ENCODE measurements around the gene SLC9C1.

SLC9C1 gene

DNA sequence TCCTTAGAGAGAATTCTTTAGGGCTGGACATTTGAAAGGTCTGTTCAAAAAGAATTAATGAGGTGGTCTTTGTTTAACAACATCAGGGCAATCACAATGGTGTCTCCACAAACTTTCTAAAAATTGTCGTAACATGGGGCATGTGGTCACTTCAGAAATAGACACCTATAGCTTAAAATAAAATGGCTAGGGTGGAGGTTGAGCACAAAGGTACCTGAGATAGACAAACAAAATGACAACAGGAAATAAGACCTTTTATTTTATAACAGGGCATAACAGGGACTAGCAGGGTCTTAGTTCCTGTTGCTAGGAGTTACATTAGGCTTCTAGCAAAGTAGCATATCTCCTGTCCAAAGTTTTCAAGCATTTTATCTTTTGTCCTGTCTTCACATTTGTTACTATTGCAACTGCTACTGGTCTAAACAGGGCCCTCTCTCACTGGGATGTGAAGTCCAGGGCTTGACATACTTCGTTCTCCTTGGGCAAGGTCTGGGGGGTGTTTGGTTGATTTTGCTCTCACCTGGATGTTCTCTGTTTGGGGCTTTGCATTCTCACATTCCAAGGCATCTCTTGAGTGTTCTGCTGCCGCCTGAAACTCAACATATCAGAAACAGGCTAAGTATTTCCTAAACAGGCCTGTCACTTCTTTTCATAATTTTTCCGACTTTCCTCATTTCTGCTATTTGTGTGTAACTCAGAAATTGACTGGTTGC lies 163.9 kb downstream of the SLC9C1 start:
- no peak for DNase-seq

DNA sequence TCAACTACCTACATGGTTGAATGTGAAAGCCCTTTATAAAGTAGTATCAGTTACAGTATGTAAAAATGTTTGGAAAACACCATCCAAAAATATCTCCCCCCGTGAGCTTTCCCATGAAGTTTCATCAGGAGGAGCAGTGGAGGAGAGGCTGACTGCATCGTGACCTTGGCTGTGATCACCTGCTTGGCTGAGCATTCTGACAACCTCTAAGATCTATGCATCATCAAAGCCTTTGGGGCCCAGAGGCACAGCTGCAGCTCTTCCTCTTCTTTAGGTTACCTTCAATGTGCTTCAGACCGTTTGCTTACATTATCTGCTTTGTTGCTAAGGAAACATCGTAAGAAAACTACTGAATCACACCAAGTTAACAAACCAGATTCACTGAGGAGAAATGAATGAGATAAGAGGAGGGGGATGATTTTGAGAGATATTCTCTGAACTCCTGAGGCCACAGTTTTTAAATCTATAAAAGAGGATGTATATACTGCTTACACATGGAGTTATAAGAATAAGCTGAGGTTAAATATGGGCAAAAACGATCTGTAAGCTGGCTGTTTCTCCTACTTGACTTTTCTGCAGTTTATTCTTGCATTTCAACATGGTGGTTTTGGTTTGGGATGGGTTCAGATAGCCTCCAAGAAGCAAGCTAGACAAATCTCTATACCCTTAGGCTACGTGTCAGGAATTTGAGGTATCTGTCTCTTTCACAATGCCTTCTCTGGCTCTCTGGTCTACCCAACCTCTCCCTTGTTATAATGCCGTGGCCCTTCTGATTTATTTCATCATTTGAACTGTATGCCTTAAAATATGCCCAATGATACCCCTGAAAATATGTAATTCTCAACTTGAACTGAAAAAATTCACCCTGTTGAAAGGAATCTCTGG lies 164.9 kb downstream of the SLC9C1 start:
- DNase-seq: no peak

GRCh38 chr3:112127522-112128494 lies 166.2 kb downstream of the SLC9C1 start:
- no peak for DNase-seq

GRCh38 chr3:112126511-112126911 lies 167.5 kb downstream of the SLC9C1 start:
- DNase-seq: no peak

GRCh38 chr3:112124907-112125607 lies 169.0 kb downstream of the SLC9C1 start:
- DNase-seq: no peak

- DNase-seq: no peak
Measured at GRCh38 chr3:112123548-112123947, 170.5 kb downstream of the SLC9C1 start.

DNA sequence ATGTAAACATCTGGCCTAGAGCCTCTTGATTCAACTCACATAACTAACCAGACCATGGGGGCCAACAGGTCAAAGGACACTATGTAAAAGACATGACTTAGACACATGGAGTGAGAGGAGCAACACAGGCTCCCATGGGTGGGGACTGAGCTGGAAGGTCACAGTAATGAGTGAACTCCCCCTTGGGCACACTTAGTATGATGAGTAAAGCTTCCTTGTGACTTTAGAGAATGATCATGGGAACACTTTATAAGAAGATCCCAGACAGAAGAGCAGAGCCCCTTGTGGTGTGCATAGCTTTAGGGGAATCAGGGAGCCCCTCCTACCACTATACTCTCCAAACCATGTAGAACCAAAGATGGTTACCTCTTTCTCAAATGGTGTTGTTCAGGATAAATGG lies 171.1 kb downstream of the SLC9C1 start:
- no peak for DNase-seq

GRCh38 chr3:112121577-112122547 lies 172.2 kb downstream of the SLC9C1 start:
- no peak for DNase-seq

GRCh38 chr3:112119962-112120836 lies 173.8 kb downstream of the SLC9C1 start:
- no peak for DNase-seq

DNA sequence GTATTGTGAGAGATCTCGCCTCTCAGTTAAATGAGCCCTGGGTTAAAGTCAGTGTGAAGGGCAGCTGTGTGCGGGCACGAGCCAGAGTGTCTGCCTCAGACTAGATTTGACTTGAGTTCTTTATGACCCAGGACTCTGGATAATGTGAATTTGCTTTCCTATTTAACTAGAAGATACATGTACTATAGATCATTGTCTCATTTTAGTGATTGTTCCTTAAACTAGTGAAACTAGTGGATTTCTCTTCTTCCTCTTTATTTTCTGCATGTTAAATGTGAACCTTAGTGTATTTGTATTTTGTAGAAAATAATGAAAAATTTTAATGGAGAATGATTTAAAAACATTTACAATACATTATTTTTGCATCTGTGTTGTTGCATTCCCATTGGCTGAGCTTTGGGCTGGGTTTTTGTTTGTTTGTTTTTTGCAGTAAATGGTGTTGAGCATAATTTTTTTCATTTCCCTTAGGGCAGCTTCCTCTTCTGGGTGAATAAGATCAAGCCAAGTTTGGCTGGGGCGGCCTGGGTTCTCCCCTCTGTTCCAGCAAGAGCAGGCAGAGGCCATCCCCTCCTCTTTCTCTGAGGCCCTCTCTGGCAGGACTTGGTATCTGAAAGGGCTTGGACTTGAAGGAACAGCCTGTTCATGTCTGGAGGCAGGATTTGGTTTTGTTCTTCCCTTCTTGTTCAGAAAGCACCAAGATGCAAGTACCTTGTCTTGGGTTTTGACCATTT lies 176.0 kb downstream of the SLC9C1 start:
- no peak for DNase-seq

- no peak for DNase-seq
Measured at GRCh38 chr3:112117415-112117814, 176.6 kb downstream of the SLC9C1 start.

DNA sequence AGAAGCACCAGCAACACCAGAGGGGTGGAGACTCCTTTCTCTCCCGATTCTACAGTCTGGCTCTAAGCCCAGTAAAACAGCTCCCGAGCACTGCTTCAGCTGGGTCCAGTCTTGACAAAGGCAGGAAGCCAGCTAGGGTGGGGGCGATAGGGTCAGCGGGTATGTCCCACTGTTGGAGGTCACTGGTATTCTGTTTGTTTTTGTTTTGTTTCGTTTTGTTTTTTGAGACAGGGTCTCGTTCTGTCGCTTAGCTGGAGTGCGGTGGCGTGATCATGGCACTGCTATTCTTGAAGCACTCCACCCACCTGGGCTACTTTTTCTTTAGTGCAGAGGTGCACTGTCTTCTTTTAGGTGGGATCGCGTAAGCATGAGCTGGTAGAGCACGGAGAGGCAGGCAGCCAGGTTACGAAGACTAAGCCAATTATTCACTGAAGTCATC lies 177.2 kb downstream of the SLC9C1 start:
- no peak for DNase-seq

DNA sequence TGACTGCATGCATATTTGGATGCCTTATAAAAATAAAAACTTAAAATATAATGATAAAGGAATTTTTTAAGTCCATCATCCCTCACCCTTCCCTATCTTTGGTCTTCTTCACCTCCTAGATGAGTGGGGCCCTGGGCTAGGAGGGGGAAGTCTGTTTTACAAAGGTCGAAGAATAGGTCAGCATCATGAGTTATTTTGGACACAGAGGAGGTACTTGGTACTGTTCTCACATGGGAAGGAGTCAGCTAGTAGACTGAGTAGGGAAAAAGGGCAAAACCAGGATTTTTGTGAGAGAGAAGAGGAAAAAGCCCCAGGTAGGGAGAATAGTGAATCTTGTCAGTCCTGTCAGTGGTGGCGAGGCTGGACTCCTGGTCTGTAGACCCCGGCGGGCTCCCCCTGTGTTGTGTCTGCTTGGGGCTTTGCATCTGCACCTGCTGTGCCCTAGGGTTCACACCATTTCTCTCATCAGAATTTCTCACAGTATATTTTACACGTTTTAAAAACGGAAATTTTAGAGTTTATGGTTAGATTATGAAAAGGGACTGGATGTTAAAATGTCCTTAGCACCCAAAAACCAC lies 178.1 kb downstream of the SLC9C1 start:
- no peak for DNase-seq

GRCh38 chr3:112115161-112115739 lies 178.8 kb downstream of the SLC9C1 start:
- no peak for DNase-seq

DNA sequence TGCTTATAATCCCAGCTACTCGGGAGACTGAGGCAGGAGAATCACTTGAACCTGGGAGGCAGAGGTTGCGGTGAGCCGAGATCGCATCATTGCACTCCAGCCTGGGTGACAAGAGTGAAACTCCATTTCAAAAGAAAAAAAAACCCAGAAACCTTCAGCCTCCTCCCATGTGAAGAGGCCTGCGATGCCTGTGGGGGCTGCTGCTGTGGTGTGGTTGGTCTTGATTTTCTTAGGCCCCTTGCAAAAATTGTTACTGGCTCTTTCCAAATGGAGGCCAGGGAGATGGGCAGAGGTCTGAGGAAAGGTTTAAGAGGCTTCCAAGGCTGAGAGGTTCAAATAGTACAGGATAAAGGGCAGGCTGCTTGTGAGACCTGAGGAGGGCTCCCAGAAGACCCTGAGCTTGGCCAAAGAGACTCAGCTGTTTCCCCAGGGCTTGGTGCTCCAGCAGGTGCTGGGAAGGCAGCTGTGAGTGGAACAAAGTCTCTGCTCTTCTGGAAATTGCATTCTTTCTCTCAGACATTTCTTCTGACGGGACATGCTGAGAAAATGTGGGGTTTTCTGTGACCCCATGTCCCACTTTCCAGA lies 179.3 kb downstream of the SLC9C1 start:
- DNase-seq: no peak

DNA sequence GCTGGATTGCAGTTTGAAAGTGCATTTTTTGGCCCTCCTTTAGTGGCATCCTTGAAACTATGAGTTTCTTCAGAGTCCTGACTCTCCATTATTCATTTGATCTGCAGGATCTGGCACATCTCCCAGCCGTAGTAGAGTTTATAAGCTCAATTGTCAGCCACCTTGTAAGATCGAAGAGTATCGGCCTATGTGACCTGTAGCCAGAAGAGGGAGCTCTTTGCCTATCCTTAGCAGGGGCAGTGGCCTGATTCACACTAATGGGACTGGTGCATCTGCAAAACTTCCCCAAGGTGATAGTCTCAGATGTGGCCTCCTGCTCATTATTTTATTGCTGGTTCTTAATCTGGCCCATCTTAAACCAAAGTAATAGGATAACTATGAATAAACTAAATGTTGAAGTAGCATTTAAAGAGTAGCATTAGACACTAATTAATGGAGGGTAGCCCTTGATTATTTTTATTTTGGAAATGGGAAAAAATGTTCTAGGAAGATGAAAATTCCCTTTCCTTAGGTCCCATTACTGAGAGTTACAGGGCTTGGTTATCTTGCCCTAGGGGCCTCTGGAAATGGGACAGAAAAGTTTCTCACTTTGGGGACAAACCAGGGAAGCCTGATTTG lies 182.1 kb downstream of the SLC9C1 start:
- no peak for DNase-seq

DNA sequence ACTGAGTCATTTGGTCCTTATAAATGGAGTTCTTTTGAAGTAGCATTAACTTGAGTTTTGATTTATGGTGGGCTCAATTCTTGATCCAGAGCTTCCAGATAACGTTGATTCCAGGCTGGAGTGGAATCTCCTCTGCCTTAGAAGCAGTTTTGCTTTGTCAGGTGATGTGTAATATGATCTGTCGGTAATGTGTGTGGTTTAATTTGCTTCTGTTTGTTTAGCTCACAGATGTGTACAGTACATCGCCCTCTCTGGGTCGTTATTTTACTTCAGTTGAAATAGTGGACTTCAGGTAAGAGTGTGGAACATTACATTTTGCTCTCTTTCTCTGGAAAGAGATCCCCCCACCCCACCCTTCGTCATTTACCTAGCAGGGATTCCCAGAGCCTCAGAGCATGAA lies 184.7 kb downstream of the SLC9C1 start:
- no peak for DNase-seq

DNA sequence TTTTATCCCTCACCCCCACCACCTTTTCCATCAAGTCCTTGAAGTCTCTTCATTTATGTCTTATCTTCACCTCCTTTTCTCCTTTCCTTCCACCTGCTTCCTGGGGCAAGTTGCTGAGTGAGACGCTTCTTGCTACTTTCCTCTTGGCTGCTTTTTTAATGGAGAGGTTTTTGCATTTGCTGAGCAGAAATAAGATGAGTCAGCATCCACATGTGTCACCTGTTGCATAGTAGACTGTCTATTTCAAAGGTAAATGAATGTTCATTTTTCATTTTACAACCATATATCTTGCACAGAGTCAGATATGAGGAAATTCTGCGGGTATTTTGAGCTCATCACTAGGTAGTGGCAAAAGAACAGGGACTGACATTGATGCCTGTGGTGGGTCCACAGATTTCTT lies 189.2 kb downstream of the SLC9C1 start:
- DNase-seq: no peak

Data from NCI-H1417 treated with DMSO at 0.1 percent for 48 hours (cell line).